RCC 7860 (cell line): ENCODE measurements around the gene KPNA1.

ENCODE experiments used
- DNase-seq: peaks from one replicate; pipeline ENCODE4 v3.0.0-alpha.2; 2015; ENCODE audit warnings: low spot score
- FAIRE-seq: peaks from 2 replicates; lab custom pipeline; 2012; peaks lifted over from hg19 to GRCh38; lab: Jason Lieb, UNC

The KPNA1 gene

GRCh38 chr3:122421101-122421500, 93.6 kb downstream of the KPNA1 start:
- DNase-seq (no peak), FAIRE-seq (no peak)

GRCh38 chr3:122416966-122417365, 97.8 kb downstream of the KPNA1 start:
- no peak for DNase-seq
- no peak for FAIRE-seq

- DNase-seq (peak; percentile 94), FAIRE-seq (peak; percentile 84)
These were observed 98.7 kb downstream of the KPNA1 start, which contains the start of gene WDR5B for GRCh38 chr3:122415762-122416654. WDR5B (minus strand) TSS chr3:122416062; CDS start chr3:122415528, 534 bp downstream.

- FAIRE-seq (no peak), DNase-seq (peak; percentile 43)
These were observed 99.5 kb downstream of the KPNA1 start for GRCh38 chr3:122415104-122415744.

- no peak for DNase-seq
- no peak for FAIRE-seq
These were observed 100.3 kb downstream of the KPNA1 start for GRCh38 chr3:122414391-122414790.

- FAIRE-seq (no peak), DNase-seq (no peak)
These were observed 104.1 kb downstream of the KPNA1 start for GRCh38 chr3:122410639-122411038.

DNA sequence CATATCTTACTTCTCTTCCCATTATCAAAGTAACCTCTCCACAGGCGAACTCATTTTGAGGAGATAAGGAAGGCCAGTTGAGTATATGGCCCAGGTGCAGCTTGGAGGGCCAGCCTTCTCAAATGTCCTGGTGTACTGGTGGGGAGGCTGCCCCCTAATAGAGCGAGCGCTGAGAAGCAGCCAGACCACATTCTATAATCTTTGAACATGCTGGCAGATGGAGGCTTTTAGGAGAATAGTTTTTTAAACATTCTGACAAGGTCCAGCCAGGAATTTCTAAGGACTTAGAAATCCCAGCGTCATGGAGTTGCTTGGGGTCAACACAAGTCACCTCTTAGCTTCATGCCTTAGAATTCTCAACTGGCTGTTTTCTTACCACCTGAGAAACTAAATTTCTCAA, 104.6 kb downstream of the KPNA1 start:
- no peak for DNase-seq
- no peak for FAIRE-seq

- DNase-seq = no peak
- FAIRE-seq = no peak
These were observed 105.3 kb downstream of the KPNA1 start for GRCh38 chr3:122409446-122409845.

DNA sequence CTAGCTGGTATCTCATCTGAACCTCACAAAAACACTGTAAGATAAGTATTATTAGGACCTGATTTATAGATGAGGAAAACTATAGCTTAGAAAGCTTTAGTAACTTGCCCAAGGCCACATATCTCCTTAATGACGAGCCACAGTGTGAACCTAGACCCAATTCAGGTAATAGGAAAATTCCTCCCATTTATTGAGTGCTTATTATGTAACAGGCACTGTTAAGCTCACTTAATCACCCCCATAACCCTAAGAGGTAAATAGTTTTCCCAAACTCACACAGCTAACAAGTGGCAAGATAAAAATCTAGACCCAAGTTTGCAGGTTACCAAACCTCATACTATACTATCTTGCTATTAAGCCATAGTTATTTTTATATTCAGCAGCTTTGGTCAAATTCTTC, 106.8 kb downstream of the KPNA1 start:
- DNase-seq = no peak
- FAIRE-seq = no peak

- DNase-seq = no peak
- no peak for FAIRE-seq
These were observed 108.5 kb downstream of the KPNA1 start for GRCh38 chr3:122406198-122406597.

DNA sequence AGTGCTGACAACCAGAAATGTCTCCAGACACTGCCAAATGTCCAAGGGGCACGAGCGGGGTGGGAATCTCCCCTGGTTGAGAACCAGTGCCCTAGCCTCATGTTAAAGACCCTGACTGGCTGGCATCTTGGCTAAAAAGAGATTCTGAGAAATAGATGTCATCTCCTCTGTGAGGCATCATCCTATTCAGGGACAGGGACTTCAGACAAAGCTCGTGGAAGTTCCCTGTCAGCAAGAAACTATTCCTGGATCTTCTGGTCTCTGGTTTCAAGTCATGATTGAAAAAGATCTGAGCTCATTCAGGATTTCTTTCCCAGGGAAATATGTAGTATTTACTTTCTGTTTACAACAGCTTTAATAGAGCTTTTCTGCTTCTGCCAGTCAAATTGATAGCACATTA, 109.7 kb downstream of the KPNA1 start:
- FAIRE-seq = no peak
- no peak for DNase-seq

DNA sequence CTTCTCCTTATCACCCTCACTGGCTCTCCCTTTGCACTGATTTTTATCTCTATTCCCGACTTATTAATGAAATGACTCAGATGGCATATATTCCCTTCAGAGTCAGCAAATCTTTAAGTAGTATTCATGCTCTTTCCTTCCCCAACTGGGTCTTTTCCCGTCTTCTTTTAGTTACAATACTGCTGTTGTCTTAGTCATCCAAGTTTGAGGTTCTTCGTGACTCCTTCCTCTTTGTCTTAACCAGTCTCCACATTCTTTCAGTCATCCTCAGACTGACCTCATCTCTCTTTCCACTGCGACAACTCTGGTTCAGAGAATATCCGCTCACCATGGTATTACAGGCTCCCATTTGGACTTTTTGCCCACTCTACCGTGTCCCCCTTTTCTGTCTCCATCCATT, 111.2 kb downstream of the KPNA1 start:
- FAIRE-seq (peak; percentile 84), DNase-seq (peak; percentile 94)

GRCh38 chr3:122398920-122399319, 115.8 kb downstream of the KPNA1 start:
- DNase-seq (no peak), FAIRE-seq (no peak)

- DNase-seq (no peak), FAIRE-seq (no peak)
These were observed 117.5 kb downstream of the KPNA1 start for GRCh38 chr3:122397201-122397600.

DNA sequence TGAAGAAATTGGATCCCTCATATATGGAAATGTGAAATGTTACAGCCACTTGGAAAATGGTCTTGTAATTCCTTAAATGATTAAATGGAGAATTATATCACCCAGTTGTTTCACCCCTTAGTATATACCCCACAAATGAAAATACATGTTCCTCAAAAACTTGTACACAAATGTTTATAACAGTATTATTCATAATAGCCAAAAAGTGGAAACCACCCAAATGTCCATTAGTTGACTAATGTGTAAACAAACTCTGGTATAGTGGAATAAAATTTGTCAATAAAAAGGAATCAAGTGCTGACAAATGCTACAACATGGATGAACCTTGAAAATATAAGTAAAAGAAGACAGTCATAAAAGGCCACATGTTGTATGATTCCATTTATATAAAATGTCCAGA, 118.2 kb downstream of the KPNA1 start:
- FAIRE-seq (no peak), DNase-seq (no peak)

GRCh38 chr3:122395582-122395981, 119.2 kb downstream of the KPNA1 start:
- DNase-seq (no peak), FAIRE-seq (no peak)

DNA sequence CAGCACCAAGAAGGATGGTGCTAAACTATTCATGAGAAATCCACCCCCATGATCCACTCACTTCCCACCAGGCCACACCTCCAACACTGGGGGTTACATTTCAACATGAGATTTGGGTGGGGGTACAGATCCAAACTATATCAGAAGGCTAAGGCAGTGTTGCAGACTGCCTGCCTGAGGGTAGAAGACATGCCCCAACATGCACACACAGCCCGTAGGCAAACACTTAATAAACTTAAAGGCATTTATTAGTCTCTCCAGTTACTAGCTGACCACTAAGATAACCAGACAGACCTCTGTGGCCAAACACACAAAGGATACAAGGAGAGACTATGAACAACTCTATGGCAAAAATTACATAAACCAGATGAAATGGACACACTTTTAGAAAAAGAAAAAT, 120.6 kb downstream of the KPNA1 start:
- FAIRE-seq (no peak), DNase-seq (no peak)

DNA sequence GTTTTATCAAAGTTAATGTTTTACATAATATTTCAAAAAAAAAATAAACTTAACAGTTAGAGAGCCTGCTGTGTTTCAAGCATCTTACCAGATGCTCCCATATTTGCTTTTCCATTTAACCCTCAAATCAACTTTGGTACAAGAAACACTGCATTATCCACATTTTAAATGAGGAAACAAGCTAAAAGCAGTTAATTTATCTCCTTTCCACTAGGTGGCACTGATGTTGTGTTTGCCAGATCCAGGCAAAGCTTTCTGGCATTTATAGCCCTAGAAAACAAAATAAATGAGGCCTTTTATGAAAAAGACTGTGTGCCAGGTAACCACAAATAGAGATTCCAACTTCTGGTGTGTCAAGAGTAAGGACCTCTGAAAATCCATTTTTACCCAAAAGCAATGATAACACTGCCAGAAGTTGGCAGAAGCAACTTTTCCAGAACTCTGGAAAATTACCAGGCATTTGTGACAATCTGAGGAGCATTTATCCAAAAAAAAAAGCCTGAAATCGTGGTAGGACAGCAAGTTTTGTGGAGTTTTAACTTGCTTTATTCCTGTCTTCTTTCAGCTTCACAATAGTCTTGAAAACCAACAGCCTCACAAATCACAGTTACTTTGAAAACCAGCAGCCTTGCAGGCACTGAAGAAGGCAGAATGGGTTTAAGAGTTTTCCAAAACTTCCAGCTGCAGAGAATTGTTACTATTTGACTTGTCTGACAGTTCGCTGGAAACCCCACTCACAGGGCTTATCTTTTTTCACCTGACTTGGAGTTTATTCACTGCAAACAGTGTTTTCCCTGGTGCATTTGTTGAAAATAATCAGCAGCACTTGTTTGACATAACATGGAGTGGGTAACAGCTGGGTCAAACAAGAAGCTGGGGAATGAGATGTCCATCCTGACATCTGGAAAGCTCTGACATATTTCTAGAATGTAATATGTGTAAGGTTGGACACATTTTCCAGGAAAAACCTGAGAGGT, 121.6 kb downstream of the KPNA1 start:
- FAIRE-seq (peak; percentile 77), DNase-seq (peak; percentile 38)

- FAIRE-seq (no peak), DNase-seq (no peak)
These were observed 122.9 kb downstream of the KPNA1 start for GRCh38 chr3:122391681-122392446.

GRCh38 chr3:122390665-122391064, 124.1 kb downstream of the KPNA1 start:
- DNase-seq (no peak), FAIRE-seq (no peak)
